Activated CD8-positive, alpha-beta memory T cell treated with anti-CD3 and anti-CD28 coated beads, Interleukin-2, amount 10 ng/mL, durations not matched to agents 7 days and 5 days (primary cell): ENCODE measurements around the gene IL12RB2. TPM values are rescaled to one million over a fixed set of nuclear protein-coding genes. Genes with fewer than 3 reads are reported as not detected.

Experiments used
- ATAC-seq: fragments of 150-1000 bp; cut with Tn5 transposase; one replicate; pipeline ENCODE4 v1.10.0; 2021; ENCODE audit warnings: moderate library complexity
- CTCF ChIA-PET: fragments of 350-600 bp; sonication (Branson Sonifier 250); formaldehyde crosslinking; loops from one replicate; lab custom pipeline; 2021; ENCODE audit warnings: antibody characterized with exemption; lab: Charles Lee
- DNase-seq: peaks from one replicate; pipeline ENCODE4 v3.0.0-alpha.2; 2020
- H3K27ac Mint-ChIP-seq: one replicate; pipeline ENCODE4 v1.8.0; 2021; ENCODE audit warnings: mild to moderate bottlenecking, mixed read lengths
- H3K27me3 Mint-ChIP-seq: one replicate; pipeline ENCODE4 v1.8.0; 2021; ENCODE audit warnings: mixed read lengths
- H3K36me3 Mint-ChIP-seq: one replicate; pipeline ENCODE4 v1.8.0; 2021; ENCODE audit warnings: mild to moderate bottlenecking, mixed read lengths
- H3K4me1 Mint-ChIP-seq: one replicate; pipeline ENCODE4 v1.8.0; 2021; ENCODE audit warnings: mixed read lengths
- H3K4me3 Mint-ChIP-seq: one replicate; pipeline ENCODE4 v1.8.0; 2021; ENCODE audit warnings: mild to moderate bottlenecking, moderate library complexity, mixed read lengths
- H3K9me3 Mint-ChIP-seq: one replicate; pipeline ENCODE4 v1.8.0; 2022; ENCODE audit warnings: low read depth, mixed read lengths
- total RNA-seq, 2 experiments: library from RNA; stranded (reverse); gene quantifications; one replicate each; pipeline ENCODE4 v1.2.3, GENCODE V29; 2021

IL12RB2 gene
- total RNA-seq, 2 experiments from 2014 or later = 23.8 to 54.0 TPM

- Mint-ChIP-seq H3K9me3 (no peaks in the 10 kb centered on the region), H3K36me3 (peaks cover 24% of the 10 kb centered on the region), H3K27me3 (no peaks in the 10 kb centered on the region), H3K4me1 (no peaks in the 10 kb centered on the region), H3K4me3 (no peak overlapping the region), H3K27ac (peak overlapping the region; percentile 1)
- ATAC-seq (no peak), DNase-seq (no peak)
- CTCF ChIA-PET = no interaction called here
Observed at GRCh38 chr1:67367370-67368045, 59.8 kb downstream of the IL12RB2 start.

- Mint-ChIP-seq H3K9me3 (no peaks in the 10 kb centered on the region), H3K27me3 (no peaks in the 10 kb centered on the region), H3K4me3 (no peak overlapping the region), H3K36me3 (peaks cover 25% of the 10 kb centered on the region), H3K4me1 (no peaks in the 10 kb centered on the region), H3K27ac (no peak overlapping the region)
- DNase-seq (no peak), ATAC-seq (no peak)
- CTCF ChIA-PET = interaction anchor here (0.8 kb wide), 1 partner anchor 28 kb away, joined by 3 read pairs; no protein-coding TSS in a partner anchor
Observed at GRCh38 chr1:67368046-67368514, 60.4 kb downstream of the IL12RB2 start.

- Mint-ChIP-seq H3K27ac (no peak overlapping the region), H3K4me3 (no peak overlapping the region), H3K9me3 (no peaks in the 10 kb centered on the region), H3K27me3 (no peaks in the 10 kb centered on the region), H3K4me1 (no peaks in the 10 kb centered on the region), H3K36me3 (peaks cover 29% of the 10 kb centered on the region)
- CTCF ChIA-PET = interaction anchor here (1.2 to 1.3 kb wide), 2 partner anchors 23 to 137 kb away, joined by 3 to 5 read pairs; no protein-coding TSS in a partner anchor
- DNase-seq (no peak), ATAC-seq (no peak)
Observed at GRCh38 chr1:67371043-67371442, 63.4 kb downstream of the IL12RB2 start.

- DNase-seq (no peak), ATAC-seq (no peak)
- Mint-ChIP-seq H3K27ac (no peak overlapping the region), H3K36me3 (peaks cover 35% of the 10 kb centered on the region), H3K9me3 (no peaks in the 10 kb centered on the region), H3K4me3 (no peak overlapping the region), H3K4me1 (peaks cover 1% of the 10 kb centered on the region), H3K27me3 (no peaks in the 10 kb centered on the region)
- CTCF ChIA-PET = interaction anchor here (1.3 kb wide), 1 partner anchor 138 kb away, joined by 5 read pairs; no protein-coding TSS in a partner anchor
Observed at GRCh38 chr1:67371681-67372080, 64.0 kb downstream of the IL12RB2 start.

GRCh38 chr1:67372136-67372535 is 64.5 kb downstream of the IL12RB2 start:
- peaks cover 38% of the 10 kb centered on the region for H3K36me3 Mint-ChIP-seq
- H3K9me3 Mint-ChIP-seq = no peaks in the 10 kb centered on the region
- CTCF ChIA-PET = interaction anchor here (1.3 kb wide), 1 partner anchor 138 kb away, joined by 5 read pairs; no protein-coding TSS in a partner anchor
- H3K4me3 Mint-ChIP-seq = no peak overlapping the region
- H3K27ac Mint-ChIP-seq = no peak overlapping the region
- no peak for ATAC-seq
- no peak for DNase-seq
- H3K27me3 Mint-ChIP-seq = no peaks in the 10 kb centered on the region
- peaks cover 1% of the 10 kb centered on the region for H3K4me1 Mint-ChIP-seq

GRCh38 chr1:67372898-67373297 is 65.2 kb downstream of the IL12RB2 start:
- no peaks in the 10 kb centered on the region for H3K27me3 Mint-ChIP-seq
- no peak overlapping the region for H3K27ac Mint-ChIP-seq
- ATAC-seq (peak; percentile 20), DNase-seq (no peak)
- H3K36me3 Mint-ChIP-seq = peaks cover 44% of the 10 kb centered on the region
- no peaks in the 10 kb centered on the region for H3K9me3 Mint-ChIP-seq
- H3K4me1 Mint-ChIP-seq = peaks cover 1% of the 10 kb centered on the region
- CTCF ChIA-PET = interaction anchor here (1.3 kb wide), 1 partner anchor 159 kb away, joined by 3 read pairs; no protein-coding TSS in a partner anchor
- H3K4me3 Mint-ChIP-seq = no peak overlapping the region

GRCh38 chr1:67376381-67376780 is 68.7 kb downstream of the IL12RB2 start:
- Mint-ChIP-seq H3K36me3 (peaks cover 62% of the 10 kb centered on the region), H3K4me1 (peaks cover 1% of the 10 kb centered on the region), H3K27ac (no peak overlapping the region), H3K9me3 (peaks cover 2% of the 10 kb centered on the region), H3K4me3 (no peak overlapping the region), H3K27me3 (no peaks in the 10 kb centered on the region)
- DNase-seq (no peak), ATAC-seq (no peak)
- CTCF ChIA-PET = no interaction called here

GRCh38 chr1:67377253-67377652 is 69.6 kb downstream of the IL12RB2 start:
- ATAC-seq = no peak
- peaks cover 60% of the 10 kb centered on the region for H3K36me3 Mint-ChIP-seq
- CTCF ChIA-PET = no interaction called here
- H3K27ac Mint-ChIP-seq = no peak overlapping the region
- DNase-seq = no peak
- peaks cover 2% of the 10 kb centered on the region for H3K9me3 Mint-ChIP-seq
- no peaks in the 10 kb centered on the region for H3K27me3 Mint-ChIP-seq
- H3K4me3 Mint-ChIP-seq = no peak overlapping the region
- H3K4me1 Mint-ChIP-seq = peaks cover 1% of the 10 kb centered on the region

GRCh38 chr1:67381154-67381553 is 73.5 kb downstream of the IL12RB2 start:
- no peak overlapping the region for H3K27ac Mint-ChIP-seq
- H3K4me3 Mint-ChIP-seq = no peak overlapping the region
- DNase-seq = no peak
- peaks cover 80% of the 10 kb centered on the region for H3K36me3 Mint-ChIP-seq
- ATAC-seq = no peak
- no peaks in the 10 kb centered on the region for H3K27me3 Mint-ChIP-seq
- CTCF ChIA-PET = no interaction called here
- peaks cover 21% of the 10 kb centered on the region for H3K9me3 Mint-ChIP-seq
- H3K4me1 Mint-ChIP-seq = peaks cover 1% of the 10 kb centered on the region

- Mint-ChIP-seq H3K9me3 (peaks cover 21% of the 10 kb centered on the region), H3K27ac (no peak overlapping the region)
Observed at GRCh38 chr1:67382292-67382691, 74.6 kb downstream of the IL12RB2 start.

GRCh38 chr1:67383999-67384638 is 76.4 kb downstream of the IL12RB2 start:
- Mint-ChIP-seq H3K27ac (no peak overlapping the region), H3K4me3 (no peak overlapping the region), H3K4me1 (no peaks in the 10 kb centered on the region), H3K9me3 (peaks cover 21% of the 10 kb centered on the region), H3K36me3 (peaks cover 73% of the 10 kb centered on the region), H3K27me3 (no peaks in the 10 kb centered on the region)
- no peak for ATAC-seq
- no peak for DNase-seq
- CTCF ChIA-PET = no interaction called here

More at GRCh38 chr1:67382292-67382691, 74.6 kb downstream of the IL12RB2 start:
- DNase-seq (no peak), ATAC-seq (no peak)
- no peaks in the 10 kb centered on the region for H3K27me3 Mint-ChIP-seq
- no peaks in the 10 kb centered on the region for H3K4me1 Mint-ChIP-seq
- H3K4me3 Mint-ChIP-seq = no peak overlapping the region
- peaks cover 76% of the 10 kb centered on the region for H3K36me3 Mint-ChIP-seq
- CTCF ChIA-PET = no interaction called here

GRCh38 chr1:67390041-67390887 is 82.6 kb downstream of the IL12RB2 start:
- ATAC-seq = no peak
- H3K27ac Mint-ChIP-seq = no peak overlapping the region
- CTCF ChIA-PET = interaction anchor here (1.2 kb wide), 1 partner anchor 181 kb away, joined by 3 read pairs; no protein-coding TSS in a partner anchor

GRCh38 chr1:67393240-67393639 is 85.6 kb downstream of the IL12RB2 start:
- ATAC-seq = no peak
- Mint-ChIP-seq H3K9me3 (no peaks in the 10 kb centered on the region), H3K4me3 (no peak overlapping the region), H3K27me3 (no peaks in the 10 kb centered on the region), H3K27ac (no peak overlapping the region), H3K36me3 (peaks cover 45% of the 10 kb centered on the region), H3K4me1 (no peaks in the 10 kb centered on the region)
- no peak for DNase-seq
- CTCF ChIA-PET = interaction anchor here (1.1 kb wide), 1 partner anchor 46 kb away, joined by 3 read pairs; no protein-coding TSS in a partner anchor

More at GRCh38 chr1:67390041-67390887, 82.6 kb downstream of the IL12RB2 start:
- Mint-ChIP-seq H3K36me3 (peaks cover 43% of the 10 kb centered on the region), H3K4me1 (no peaks in the 10 kb centered on the region), H3K9me3 (no peaks in the 10 kb centered on the region), H3K4me3 (no peak overlapping the region), H3K27me3 (no peaks in the 10 kb centered on the region)
- no peak for DNase-seq
